Stimulated activated CD4-positive, alpha-beta T cell treated with anti-CD3 and anti-CD28 coated beads, Interleukin-1b, Interleukin-23, amount 100 ng/mL, for 4 hours (primary cell): Measurements from ENCODE around the gene KMT2C.
"Not testable (repeated sequence)": the region's sequence is repeated elsewhere in the genome, so short reads cannot be mapped to it uniquely, and the experiment has no call there.

Experiments
- DNase-seq, 2 donors: peaks; one replicate each; pipeline ENCODE4 v3.0.0-alpha.2; 2020; ENCODE audit warnings: low read depth in 2 of 2

The KMT2C gene

DNA sequence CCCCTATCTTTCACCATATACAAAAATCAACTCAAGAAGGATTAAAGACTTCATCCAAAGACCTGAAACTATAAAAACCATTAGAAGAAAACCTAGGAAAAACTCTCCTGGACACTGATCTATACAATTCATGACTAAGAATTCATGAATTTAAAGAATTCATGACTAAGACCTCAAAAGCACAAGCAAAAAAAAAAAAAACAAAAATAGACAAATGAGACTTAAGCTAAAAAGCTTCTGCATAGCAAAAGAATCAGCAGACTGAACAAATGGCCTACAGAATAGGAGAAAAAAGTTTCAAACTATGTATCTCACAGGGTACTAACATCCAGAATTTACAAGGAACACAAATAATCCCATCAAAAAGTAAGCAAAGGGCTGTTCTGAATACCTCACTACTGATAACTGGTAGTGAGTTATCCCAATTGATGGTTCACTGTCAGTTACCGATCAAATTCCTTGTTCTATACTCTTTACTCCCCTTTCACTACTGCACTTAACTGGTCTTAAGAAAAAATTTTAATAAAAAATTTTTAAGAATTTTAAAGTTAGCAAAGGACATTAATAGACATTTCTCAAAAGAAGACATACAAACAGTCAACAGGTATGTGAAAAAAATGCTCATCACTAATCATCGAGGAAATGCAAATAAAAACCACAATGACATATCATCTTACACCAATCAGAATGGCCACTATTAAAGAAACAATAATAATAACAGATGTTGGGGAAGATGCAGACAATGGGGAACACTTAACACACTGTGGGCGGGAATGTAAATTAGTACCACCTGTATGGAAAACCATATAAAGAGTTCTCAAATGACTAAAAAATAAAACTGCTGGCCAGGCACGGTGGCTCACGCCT, 33.2 kb downstream of the KMT2C start:
- no peak for DNase-seq

DNA sequence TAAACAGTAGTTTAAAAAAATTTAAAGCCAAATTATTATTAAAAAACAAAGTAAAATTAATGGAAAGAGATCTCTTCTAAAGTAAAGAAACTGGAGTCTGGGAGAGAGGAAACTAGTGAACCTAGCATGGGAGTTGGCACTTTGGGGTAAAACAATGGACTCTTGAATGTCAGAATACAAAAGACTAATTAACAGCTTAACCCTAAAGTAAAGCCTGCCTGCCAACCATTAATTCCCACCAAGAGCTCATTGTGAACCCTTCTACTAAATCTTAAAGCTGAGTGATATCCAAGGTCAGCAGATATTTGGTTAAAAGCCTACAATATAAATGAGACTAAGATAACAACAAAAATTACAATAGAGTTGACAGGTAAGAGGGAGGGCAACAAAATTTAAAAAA, 36.5 kb downstream of the KMT2C start:
- no peak for DNase-seq

DNA sequence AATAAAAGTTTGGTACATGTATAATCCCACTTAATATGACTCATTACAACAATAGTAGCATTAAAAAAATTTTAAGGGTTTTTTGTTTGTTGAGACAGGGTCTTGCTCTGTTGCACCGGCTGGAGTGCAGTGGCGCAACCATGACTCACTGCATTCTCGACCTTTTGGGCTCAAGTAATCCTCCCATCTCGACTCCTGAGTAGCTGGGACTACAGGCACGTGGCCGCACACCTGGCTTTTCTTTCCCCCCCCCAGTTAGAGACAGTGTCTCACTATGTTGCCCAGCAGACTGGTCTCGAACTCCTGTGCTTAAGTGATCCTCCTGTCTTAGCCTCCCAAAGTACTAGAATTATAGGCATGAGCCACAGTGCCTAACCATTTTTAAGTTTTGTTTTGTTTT, 40.7 kb downstream of the KMT2C start:
- no peak for DNase-seq

DNA sequence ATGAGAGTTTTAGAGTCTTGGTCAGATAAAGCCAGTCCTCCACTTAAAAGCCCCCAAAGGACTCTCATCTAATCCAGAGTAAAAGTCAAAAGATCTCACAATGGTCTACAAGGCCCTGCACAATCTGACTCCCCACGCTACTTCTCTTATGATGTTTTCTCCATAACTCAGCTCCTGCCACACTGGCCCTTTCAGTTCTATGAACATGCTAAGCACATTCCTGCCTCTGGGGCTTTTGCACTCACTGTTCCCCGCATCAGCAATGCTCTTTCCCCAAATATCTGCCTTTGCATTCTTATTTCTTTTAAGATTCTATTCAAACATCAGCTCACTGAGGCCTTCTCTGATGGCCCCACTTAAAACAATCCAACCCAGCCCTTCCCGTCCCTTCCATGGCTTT, 41.6 kb downstream of the KMT2C start:
- DNase-seq: not testable (repeated sequence)

DNA sequence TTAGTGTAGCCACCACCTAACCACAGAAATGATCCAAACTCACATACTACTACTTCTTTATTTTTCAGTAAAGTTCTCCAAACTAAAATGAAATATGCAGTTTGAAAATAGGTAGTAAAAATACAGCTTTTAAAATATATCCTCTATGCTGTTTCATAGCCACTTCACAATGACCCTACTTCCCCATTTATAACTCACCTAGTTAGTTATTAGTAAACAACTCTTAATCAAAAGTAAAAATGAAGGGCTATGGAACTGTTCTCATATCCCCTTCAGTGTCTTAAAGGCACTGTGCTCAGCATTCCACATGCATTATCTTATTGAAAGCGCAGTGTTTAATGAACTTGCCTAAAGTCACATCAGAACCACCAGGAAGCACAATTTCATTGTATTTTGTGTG, 43.5 kb downstream of the KMT2C start:
- no peak for DNase-seq

DNA sequence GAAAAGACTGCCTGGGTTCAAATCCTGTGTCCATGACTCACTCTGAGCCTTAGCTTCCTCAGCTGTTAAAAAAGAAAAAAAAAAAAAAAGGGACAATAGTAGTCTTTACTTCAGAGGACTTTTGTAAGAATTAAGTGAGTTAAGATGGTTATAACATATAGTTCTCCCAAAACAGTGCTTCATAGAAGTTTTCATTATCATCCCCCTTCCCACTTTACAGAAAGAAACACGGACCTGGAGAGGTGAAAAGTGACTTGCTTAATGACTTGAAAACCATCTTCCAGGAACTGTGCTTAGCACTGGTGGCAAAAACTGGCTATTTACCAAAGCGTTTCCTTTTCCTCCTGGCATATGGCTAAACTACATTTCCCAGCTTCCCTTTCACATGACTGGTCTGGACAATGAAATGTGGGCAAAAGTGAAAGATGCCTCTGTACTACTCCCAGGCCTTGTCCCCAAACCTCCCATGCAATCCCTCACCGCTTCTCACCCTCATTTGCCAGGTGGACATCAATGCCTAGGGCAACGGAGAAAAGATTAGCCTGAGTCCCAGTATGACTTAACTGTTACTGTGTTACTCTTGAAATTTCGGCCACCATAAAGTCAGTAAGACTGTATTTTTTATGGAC, 49.6 kb downstream of the KMT2C start:
- DNase-seq: not testable (repeated sequence)

DNA sequence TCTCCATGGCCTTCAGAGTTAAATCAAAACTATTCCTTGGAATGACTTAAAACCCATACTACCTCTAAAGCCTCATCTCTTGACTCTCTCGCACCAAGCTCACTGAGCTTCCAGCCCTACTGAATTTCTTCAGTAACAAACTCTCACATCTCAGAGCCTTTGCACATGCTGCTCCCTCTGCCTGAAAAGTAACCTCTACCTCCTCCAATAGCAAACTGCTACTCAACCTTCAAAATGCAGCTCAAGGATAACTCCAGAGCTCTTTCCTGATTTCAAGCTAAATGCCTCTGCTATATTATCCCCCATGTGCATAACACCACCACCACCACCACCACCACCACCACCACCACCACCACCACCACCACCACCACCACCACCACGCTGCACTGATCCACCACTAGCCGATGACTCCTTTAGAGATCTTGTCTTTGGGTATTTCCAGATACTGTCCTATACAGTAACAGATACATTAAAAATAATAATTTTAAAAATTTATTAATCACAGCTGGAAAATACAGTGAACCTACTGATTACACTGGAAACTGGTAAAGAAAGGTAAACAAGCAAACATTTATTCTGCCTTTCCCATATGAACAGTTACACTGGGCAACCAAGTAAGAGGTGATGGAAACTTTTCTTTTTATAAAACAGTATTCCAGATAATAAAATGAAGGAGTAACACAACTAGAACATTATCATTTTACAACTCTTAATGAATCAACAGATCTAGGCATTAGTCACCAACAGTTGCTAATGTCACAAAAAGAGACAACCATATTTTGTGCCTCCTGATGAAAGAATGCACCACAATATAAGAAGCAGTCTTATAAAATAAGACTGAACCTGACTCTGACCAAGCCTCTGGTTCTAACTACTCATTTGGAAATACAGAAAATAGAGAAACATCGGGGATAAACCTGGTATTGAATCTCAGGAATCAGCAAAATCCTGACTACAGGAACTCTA, 51.3 kb downstream of the KMT2C start:
- DNase-seq: not testable (repeated sequence)

DNA sequence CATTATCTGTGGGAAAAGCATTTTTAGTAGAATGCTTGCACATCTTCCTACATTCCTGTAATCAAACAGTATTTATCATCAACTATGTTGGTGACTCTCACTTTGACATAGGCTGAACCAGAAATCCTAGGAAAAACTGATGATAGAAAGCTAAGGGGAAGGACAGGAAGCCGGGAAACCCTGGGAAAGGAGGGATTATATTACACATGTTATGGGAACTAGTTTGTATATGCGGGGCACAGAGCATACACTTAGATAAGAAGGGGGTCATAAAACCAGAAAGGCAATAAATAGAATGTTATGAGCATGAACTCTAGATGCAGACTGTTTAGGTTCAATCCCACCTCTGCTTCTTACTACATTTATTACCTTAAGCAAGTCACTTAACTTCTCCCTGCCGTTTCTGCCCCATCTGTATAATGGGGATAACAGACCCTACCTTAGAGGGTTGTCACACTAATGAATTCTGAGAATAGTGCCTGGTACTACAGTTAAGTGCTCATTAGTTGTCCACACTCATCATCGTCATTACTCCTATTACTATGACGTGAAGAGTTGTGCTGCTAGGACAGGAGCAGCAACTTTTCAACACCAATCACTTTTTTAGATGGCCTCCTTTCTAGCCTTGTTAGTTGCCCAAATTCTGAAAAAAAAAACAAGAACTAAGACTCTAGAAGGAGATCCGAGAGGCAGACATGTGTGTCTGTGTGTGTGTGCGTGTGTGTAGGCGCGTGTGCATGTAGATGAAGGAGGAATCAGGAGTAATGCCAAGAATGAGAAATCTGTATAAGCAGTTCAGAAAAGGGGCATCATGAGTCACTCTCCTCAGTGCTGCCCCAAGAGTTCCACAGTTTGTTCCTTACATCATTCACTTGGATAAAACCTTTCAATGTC, 52.2 kb downstream of the KMT2C start:
- no peak for DNase-seq

DNA sequence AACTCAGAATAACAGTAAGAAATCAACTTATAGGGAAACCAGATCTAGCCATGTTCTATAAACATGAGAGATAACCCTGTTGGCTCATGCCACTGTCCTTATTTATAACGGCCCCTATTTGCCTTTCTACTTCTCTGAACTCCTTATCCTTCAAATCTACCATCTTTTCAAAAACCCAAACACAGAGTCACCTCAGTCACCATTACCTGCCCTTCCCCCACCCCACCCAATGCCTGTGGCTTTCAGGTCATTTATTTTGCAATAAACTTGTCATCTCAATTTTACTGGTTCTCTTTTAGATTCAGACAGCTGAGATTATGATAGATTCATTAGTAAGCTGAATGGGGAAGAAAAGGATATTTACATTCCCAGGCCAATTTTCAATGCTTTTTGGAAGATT, 53.6 kb downstream of the KMT2C start:
- DNase-seq: no peak

DNA sequence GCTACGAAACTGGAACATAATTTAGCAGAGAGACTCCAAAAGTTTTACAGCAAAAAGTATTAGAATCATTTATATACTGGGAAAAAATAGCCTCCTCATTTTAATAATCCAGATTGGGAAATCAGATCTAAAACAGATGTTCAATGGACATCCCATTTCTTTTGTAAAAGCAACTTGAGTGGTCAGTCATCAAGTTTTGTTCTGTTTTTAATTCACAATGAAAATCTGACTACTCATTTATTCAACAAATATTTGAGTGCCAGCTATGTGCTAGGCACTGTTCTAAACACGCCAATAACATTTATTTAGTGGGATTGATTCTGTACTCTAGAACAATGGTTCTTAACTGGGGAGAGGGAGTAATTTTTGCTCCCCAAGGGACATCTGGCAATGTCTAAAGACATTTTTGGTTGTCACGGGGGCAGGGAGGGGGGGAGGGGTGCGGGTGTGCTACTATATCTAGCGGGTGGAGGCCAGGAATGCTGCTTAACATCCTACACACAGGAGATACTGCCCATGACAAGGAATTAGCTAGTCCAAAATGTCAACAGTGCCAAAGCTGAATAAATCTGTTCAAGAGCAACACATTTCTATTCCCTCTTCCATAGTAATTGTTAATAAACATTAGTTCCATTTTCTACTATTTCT, 54.7 kb downstream of the KMT2C start:
- not testable (repeated sequence) for DNase-seq

DNA sequence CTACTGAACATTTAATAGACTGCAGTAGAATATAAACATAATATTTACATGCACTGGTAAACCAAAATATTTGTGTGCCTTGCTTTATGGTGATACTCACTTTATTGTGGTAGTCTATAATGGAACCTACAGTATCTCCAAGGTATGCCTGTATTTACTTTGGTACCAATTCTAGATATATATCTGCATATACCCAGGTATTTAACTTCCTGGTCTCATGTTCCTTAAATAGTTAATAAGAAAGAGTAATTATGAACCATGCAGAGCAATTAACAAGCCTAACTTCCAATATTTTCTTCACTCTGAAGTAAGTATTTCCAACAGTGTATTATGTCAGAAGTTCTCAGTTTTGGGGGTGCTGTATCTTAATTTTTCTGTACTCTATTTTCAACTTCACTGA, 57.3 kb downstream of the KMT2C start:
- not testable (repeated sequence) for DNase-seq

DNA sequence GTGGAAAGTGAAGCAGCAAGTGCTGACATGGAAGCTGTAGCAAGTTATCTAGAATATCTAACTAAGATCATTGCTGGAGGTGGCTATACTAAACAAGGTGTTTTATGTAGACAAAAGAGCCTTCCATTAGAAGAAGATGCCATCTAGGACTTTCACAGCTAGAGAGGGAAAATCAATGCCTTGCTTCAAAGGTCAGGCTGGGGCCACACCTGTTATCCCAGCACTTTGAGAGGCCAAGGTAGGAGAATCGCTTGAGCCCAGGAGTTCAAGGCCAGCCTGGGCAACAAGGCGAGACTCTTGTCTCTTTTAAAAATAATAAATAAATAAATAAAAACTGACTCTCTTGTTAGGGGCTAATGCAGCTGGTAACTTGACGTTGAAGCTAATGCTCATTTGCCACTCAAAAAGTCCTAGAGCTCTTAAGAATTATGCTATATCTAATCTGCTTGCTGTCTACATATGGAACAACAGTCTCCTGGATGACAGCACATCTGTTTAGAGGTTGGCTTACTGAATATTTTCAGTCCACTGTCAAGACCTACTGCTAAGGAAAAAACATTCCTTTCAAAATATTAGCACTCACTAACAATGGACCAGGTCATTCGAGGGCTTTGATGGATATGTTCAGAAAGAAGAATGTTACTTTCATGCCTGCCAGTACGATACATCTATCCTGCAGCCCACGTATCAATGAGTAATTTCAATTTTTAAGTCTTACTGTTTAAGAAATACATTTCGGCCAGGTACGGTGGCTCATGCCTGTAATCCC, 58.9 kb downstream of the KMT2C start:
- DNase-seq: not testable (repeated sequence)

DNA sequence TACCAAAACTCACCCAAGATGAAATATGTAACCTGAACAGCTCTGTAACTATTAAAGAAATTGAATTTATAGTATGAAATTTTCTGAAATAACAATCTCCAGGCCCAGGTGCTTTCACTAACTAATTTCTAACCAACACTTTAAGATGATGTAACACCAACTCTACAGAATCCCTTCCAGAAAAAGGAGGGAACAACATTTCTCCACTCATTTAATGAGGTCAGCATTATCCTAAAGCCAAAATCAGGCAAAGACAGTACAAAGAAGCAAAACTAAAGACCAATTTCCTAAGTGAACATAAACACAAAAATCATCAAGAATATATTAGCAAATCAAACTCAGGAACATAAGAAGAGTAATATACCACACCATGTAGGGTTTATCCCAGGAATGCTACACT, 65.5 kb downstream of the KMT2C start:
- no peak for DNase-seq

DNA sequence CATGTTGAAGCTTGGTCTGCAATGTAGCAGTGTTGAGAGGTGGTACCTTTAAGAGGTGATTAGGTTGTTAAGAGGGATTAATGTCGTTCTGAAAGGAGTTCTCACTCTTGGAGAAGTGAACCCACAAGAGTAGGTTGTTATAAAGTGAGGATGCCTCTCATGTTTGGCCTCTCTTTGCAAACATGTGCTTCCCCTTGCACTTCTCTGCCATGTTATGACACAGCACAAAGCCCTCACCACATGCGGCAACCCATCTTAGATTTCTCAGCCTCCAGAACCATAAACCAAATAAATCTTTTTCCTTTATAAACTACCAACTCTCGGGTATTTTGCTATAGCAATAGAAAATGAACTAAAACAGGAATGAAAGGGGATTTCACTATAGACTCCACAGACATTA, 66.3 kb downstream of the KMT2C start:
- no peak for DNase-seq

DNA sequence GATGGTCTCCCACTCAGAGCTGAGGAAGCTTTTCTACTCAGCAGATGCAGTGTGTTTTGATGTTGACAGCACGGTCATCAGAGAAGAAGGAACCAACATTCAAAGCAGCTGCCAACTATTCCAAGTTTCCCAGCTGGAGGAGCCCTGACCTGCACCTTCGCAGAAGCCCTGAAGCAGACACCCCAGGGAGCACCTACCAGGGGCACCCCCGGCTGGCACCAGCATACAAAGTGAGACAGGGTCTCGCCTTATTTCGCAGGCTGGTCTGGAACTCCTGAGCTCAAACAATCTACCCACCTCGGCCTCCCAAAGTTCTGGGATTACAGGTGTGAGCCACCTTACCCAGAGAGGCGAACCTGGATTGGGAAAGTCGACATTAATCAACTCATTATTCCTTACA, 68.6 kb downstream of the KMT2C start:
- DNase-seq: no peak

DNA sequence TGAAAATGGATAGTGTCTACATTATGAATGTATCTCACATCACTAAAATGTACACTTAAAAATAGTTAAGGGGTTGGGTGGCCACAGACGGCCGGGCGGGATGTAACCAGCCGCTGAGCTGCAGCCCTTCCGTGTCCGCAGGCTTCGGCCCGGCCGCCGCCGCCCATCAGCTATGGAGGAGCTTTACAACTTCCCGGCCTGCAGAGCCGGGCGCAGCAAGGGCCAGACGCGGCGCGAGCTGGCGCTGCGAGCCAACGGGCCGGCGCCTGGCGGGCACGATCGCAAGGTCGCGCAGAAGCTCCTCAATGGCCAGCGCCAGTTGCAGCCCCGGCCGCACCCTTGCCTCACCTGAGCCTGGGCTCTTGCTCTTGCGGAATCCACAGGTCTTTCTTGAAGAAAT, 69.1 kb downstream of the KMT2C start:
- no peak for DNase-seq

DNA sequence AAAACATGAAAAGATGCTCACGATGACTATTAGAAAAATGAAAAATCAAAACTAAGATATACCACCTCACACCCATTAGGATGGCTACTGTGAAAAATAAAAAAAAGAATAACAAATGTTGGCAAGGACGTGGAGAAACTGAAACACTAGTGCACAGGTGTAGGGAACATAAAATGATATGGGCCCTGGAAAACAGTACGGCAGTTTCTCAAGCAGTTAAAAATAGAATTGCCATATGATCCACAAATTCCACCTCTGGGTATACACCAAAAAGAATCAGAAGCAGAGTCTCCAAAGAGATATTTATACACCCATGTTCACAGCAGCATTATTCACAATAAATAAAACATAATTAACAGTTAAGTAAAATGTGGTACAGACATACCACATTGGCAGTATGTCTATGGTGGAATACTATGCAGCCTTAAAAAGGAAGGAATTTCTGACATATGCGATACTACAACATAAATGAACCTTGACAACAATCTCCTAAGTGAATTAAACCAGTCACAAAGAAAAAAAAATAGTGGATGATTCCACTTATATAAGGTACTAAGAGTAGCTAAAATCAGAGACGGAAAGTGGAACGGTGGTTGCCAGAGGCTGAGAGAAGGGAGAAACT, 69.7 kb downstream of the KMT2C start:
- DNase-seq: no peak

DNA sequence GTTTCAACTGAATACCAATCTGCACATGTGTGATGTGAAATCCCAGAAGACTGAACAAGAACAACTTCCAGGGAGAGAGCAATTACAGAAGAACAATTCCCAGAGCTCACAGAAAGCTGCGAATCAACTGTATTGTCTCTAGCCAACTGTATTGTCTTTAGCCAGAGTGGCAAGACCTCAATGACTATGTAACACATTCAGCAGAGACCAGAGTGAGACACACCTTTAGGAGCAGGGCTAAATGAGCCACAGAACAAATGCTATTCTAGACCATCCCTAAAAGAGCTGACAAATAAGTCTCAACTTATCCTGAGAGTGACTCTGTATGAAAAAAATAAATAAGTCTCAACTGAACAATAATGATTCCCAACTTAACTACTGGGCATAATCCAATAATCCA, 72.0 kb downstream of the KMT2C start:
- no peak for DNase-seq

DNA sequence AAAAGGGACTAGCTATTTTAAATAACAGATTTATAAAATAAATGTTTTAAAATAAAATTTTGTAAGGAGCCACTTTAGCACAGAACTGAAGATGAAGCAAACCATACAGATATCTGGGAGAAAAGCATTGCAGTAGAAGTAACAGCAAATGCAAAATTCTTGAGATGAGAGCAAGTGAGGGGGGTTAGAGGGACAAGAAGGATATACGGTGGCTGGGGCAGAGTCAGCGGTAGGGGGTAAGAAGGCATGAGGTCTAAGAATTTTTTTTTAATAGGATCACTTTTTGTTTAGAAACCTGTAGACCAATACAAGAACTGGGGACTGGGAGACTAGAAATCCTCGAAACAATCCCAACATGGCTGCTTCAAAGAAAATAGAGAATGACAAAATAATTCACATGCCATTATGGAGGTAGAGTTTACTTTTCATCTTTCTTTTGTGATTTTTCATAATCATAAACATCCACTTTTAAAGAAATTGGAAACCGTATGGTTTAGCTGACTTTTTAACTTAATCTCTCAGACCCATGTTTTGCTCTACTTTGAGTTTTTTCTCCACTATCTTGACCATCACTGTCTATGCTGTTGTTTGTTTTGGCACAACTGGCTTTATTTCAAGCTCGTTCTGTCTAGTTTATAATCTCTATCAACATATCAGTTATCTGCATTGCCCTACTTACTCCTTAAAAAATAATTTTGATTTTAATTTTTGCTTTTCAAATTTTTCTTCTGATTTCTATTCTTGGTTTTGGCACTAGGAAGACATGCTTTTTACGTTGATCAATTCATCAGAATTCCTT, 73.5 kb downstream of the KMT2C start:
- DNase-seq: no peak
